HUES48 (cell line): ENCODE measurements around the gene TLK1.

ENCODE experiments used
- H3K27ac ChIP-seq: one replicate; pipeline ENCODE4 v1.7.0; 2013; ENCODE audit warnings: low read depth, low read length, inconsistent platforms
- H3K27me3 ChIP-seq: 2 replicates; pipeline ENCODE4 v1.6.1; 2013; ENCODE audit warnings: mild to moderate bottlenecking, low read length; ENCODE audit not compliant: control insufficient read depth, insufficient read depth
- H3K36me3 ChIP-seq: 2 replicates; pipeline ENCODE4 v1.6.1; 2013; ENCODE audit warnings: low read length; ENCODE audit not compliant: control insufficient read depth, insufficient read depth
- H3K4me1 ChIP-seq: 2 replicates; pipeline ENCODE4 v1.6.1; 2013; ENCODE audit warnings: mild to moderate bottlenecking, low read length; ENCODE audit not compliant: control insufficient read depth, insufficient read depth
- H3K4me3 ChIP-seq: 2 replicates; pipeline ENCODE4 v1.5.1; 2013; ENCODE audit warnings: mild to moderate bottlenecking, low read depth, low read length
- H3K9ac ChIP-seq: 2 replicates; pipeline ENCODE4 v1.6.1; 2013; ENCODE audit warnings: mild to moderate bottlenecking, low read depth, low read length, moderate library complexity
- H3K9me3 ChIP-seq: 2 replicates; pipeline ENCODE4 v1.6.1; 2013; ENCODE audit warnings: low read length; ENCODE audit not compliant: control insufficient read depth, insufficient read depth

The TLK1 gene

DNA sequence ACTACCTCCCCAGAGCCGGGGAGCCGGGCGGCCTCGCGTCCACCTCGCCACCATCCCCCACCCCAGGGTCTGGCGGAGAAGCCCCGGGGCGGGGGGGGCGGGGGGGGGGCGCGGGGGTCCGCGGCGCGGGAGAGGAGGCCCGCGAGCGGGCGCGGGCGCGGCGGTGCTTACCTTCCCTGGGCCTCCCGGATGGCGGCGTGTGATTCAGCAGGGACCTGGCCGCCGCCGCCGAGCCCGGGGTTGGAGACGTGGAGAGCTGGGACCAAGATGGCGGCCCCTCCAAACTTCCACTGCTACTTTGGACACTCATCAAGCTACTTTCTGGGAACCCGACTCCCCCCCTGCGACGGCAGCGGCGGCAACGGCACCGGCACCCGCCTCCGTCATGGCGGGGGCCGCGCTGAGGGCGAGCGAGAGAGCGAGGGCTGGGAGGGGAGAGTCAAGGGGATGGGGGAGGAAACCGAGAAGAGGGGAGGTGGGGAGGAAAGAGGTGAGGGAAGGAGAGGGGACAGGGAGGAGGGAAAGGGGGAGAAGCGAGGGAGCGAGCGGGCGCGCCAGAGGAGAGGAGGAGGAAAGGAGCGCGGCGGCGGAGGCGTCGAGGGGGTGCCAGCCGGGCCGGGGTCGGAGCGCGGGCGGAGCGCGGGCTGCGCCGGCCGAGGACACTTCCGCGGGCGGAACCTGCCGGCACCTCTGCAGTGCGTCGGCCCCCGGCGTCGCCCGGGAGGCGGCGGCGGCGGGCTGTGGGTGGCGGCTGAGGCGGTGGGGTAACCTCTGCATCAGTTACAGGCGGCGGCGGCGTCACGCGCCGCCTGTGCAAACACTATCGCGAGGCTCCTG is at the start of gene TLK1:
TSS of gene TLK1 (minus strand) at position 775 of the 837 bp plus-strand sequence. CDS start at position 310, 465 bp downstream.
- no peaks in the 10 kb centered on the region for H3K9me3 ChIP-seq
- peak within 1 kb of the TSS; percentile 99 for H3K27ac ChIP-seq
- no peaks in the 10 kb centered on the region for H3K27me3 ChIP-seq
- no peaks in the 10 kb centered on the region for H3K36me3 ChIP-seq
- peak within 1 kb of the TSS; percentile 93 for H3K9ac ChIP-seq
- peaks cover 31% of the 10 kb centered on the region for H3K4me1 ChIP-seq
- H3K4me3 ChIP-seq, result peak within 1 kb of the TSS; percentile 88

DNA sequence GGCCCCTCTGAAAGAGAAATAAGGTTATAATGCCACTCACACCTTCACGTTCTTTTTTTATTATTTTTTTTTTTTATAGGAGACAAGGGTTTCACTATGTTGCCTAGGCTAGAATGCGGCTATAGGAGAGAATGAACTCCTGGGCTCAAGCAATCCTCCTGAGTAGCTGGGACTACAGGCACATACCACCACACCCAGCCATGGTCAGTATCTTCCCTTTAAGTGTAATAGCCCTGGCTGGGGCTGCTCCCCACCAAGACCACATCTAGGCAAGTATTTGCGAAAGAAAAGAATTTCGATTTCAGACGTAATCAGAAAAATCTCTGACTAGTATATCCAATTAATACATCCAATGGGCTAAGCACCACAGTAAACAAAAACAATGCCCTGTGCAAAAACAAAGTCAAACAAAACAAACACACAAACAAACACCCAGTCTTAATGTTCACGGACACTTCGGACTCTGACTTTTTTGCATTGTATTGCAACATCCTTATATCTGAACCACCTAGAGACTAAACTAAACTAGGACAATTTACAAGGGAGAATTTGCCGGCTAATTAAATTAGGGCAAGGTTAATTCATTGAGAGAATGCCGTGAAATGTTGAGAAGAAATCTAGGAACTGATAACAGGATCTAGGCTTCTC is 49.6 kb upstream of the TLK1 start:
- H3K9ac ChIP-seq, result no peak overlapping the region

GRCh38 chr2:171208657-171209056 is 48.0 kb upstream of the TLK1 start:
- H3K4me1 ChIP-seq, result peaks cover 21% of the 10 kb centered on the region
- H3K36me3 ChIP-seq, result no peaks in the 10 kb centered on the region
- H3K4me3 ChIP-seq, result no peak overlapping the region
- H3K9me3 ChIP-seq, result no peaks in the 10 kb centered on the region
- H3K27me3 ChIP-seq, result no peaks in the 10 kb centered on the region
- no peak overlapping the region for H3K9ac ChIP-seq
- H3K27ac ChIP-seq, result no peak overlapping the region

More for the DNA sequence above, 49.6 kb upstream of the TLK1 start:
- no peaks in the 10 kb centered on the region for H3K27me3 ChIP-seq
- H3K36me3 ChIP-seq, result no peaks in the 10 kb centered on the region
- H3K27ac ChIP-seq, result no peak overlapping the region
- peaks cover 21% of the 10 kb centered on the region for H3K4me1 ChIP-seq
- no peaks in the 10 kb centered on the region for H3K9me3 ChIP-seq
- no peak overlapping the region for H3K4me3 ChIP-seq

DNA sequence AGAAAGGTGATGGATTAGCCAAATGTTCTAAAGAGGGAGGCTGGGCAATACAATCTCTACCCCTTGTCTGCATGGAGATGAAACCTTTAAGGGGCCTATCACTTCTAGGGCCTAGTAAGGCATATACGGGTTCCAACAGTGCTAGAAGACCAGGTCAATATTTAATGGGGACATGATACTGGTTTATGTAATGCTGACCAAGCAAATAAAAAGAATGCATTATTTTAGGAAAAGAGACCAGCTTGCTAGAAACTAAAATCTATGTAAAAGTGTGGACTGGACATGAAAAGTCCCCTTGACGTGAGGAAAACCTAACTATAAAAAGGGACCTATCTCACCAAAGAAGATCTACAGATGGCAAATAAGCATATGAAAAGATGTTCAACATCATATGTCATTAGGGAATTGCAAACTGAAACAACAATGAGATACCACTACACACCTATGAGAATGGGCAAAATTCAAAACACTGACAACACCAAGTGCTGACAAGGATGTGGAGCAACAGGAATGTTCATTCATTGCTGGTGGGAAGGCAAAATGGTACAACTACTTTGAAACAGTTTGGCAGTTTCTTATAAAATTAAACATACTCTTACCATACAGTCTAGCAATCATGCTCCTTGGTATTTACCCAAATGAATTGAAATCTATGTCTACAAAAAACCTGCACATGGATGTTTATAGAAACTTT is 45.9 kb upstream of the TLK1 start:
- H3K4me3 ChIP-seq, result no peak overlapping the region
- H3K4me1 ChIP-seq, result peaks cover 15% of the 10 kb centered on the region
- H3K27me3 ChIP-seq, result no peaks in the 10 kb centered on the region
- no peaks in the 10 kb centered on the region for H3K9me3 ChIP-seq
- H3K36me3 ChIP-seq, result no peaks in the 10 kb centered on the region
- H3K27ac ChIP-seq, result no peak overlapping the region
- no peak overlapping the region for H3K9ac ChIP-seq

DNA sequence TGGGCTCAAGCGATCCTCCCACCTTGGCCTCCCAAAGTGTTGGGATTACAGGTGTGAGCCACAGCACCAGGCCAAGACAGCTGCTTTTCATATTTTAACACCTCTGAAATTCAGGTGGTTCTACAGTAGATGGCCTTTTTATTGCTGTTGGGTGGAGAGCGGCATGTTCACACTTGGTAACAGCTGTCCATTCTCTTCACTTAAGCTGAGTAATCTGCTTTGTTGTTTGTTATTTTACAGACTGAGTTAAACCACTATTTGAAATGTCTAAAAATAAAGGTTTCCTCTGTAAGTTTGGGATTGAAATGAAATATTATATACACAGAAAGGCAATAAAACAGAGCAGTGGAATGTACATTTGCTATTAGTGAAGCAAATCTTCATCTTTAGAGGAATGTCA is 44.9 kb upstream of the TLK1 start:
- Histone ChIP-seq H3K27ac (no peak overlapping the region), H3K36me3 (no peaks in the 10 kb centered on the region), H3K9me3 (no peaks in the 10 kb centered on the region), H3K4me3 (no peak overlapping the region), H3K27me3 (no peaks in the 10 kb centered on the region), H3K4me1 (peaks cover 8% of the 10 kb centered on the region; the same call in 1 of the 2 replicates), H3K9ac (no peak overlapping the region)

- Histone ChIP-seq H3K9me3 (no peaks in the 10 kb centered on the region), H3K4me1 (no peaks in the 10 kb centered on the region), H3K27ac (no peak overlapping the region), H3K4me3 (no peak overlapping the region), H3K36me3 (no peaks in the 10 kb centered on the region), H3K27me3 (no peaks in the 10 kb centered on the region), H3K9ac (no peak overlapping the region)
Observed at GRCh38 chr2:171201767-171202166, 41.1 kb upstream of the TLK1 start.

GRCh38 chr2:171201271-171201670 is 40.6 kb upstream of the TLK1 start:
- H3K27ac ChIP-seq, result no peak overlapping the region
- no peak overlapping the region for H3K9ac ChIP-seq
- H3K9me3 ChIP-seq, result no peaks in the 10 kb centered on the region
- H3K27me3 ChIP-seq, result no peaks in the 10 kb centered on the region
- H3K4me1 ChIP-seq, result no peaks in the 10 kb centered on the region
- no peak overlapping the region for H3K4me3 ChIP-seq
- H3K36me3 ChIP-seq, result no peaks in the 10 kb centered on the region

- no peak overlapping the region for H3K9ac ChIP-seq
- no peaks in the 10 kb centered on the region for H3K27me3 ChIP-seq
- no peaks in the 10 kb centered on the region for H3K9me3 ChIP-seq
- no peak overlapping the region for H3K4me3 ChIP-seq
- no peak overlapping the region for H3K27ac ChIP-seq
- H3K36me3 ChIP-seq, result no peaks in the 10 kb centered on the region
- H3K4me1 ChIP-seq, result no peaks in the 10 kb centered on the region
Observed at GRCh38 chr2:171200469-171200868, 39.8 kb upstream of the TLK1 start.

GRCh38 chr2:171191021-171191420 is 30.3 kb upstream of the TLK1 start:
- H3K4me1 ChIP-seq, result no peaks in the 10 kb centered on the region
- H3K36me3 ChIP-seq, result no peaks in the 10 kb centered on the region
- no peak overlapping the region for H3K27ac ChIP-seq
- H3K27me3 ChIP-seq, result no peaks in the 10 kb centered on the region
- H3K4me3 ChIP-seq, result no peak overlapping the region
- H3K9me3 ChIP-seq, result no peaks in the 10 kb centered on the region
- no peak overlapping the region for H3K9ac ChIP-seq

DNA sequence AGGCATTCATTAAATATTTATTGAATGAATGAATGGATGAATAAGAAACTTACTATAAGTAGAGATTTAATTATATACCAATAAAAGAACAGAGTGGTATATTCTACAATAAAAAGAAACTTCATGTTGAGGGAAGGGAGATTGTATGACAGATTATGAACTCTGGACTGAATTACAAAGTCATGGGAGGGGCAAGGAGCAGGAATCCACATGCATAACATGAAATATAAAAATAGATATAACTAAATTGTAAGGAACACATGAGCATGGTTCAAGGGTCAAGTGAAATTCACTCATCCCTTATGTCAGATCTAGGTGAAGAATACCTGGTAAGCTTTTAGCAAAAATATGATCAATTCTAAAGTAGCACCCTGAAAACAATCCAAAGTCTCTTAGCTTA is 27.1 kb upstream of the TLK1 start:
- Histone ChIP-seq H3K36me3 (no peaks in the 10 kb centered on the region), H3K9me3 (no peaks in the 10 kb centered on the region), H3K27me3 (no peaks in the 10 kb centered on the region), H3K27ac (no peak overlapping the region), H3K9ac (no peak overlapping the region), H3K4me3 (no peak overlapping the region), H3K4me1 (no peaks in the 10 kb centered on the region)

DNA sequence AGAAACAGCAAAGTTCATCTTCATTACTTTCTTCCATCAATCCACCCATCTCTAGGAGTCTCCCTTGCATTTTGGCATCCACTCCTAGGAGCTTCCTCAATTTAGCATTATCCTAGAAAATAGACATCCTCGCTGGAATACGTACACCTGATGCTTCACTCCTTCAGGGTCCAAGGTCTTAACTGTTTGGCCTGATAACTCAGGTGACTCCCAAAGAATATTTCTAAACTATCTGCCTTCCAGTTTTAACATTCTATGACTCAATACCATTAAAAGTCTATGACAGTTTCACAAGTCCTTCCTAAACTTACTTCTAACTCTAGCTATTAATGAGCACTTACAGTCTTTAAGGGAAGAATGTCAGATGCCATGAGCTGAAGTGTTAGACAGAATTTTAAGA is 26.5 kb upstream of the TLK1 start:
- no peaks in the 10 kb centered on the region for H3K4me1 ChIP-seq
- H3K9me3 ChIP-seq, result no peaks in the 10 kb centered on the region
- H3K27me3 ChIP-seq, result no peaks in the 10 kb centered on the region
- H3K9ac ChIP-seq, result no peak overlapping the region
- no peak overlapping the region for H3K4me3 ChIP-seq
- no peaks in the 10 kb centered on the region for H3K36me3 ChIP-seq
- no peak overlapping the region for H3K27ac ChIP-seq
